GM12865 (cell line): ENCODE measurements around the gene ZNF280A.
"Not testable (repeated sequence)": the region's sequence is repeated elsewhere in the genome, so short reads cannot be mapped to it uniquely, and the experiment has no call there.

Experiments
- DNase-seq: peaks from one replicate; pipeline ENCODE4 v3.0.0; 2010; ENCODE audit warnings: low read depth
- H3K4me3 ChIP-seq: 2 replicates; pipeline ENCODE4 v1.5.1; 2011; ENCODE audit warnings: mild to moderate bottlenecking, low read depth, low read length, control low read depth
- TF ChIP-seq, protein P1 (sequence below): IDR thresholded peaks from 2 replicates; pipeline ENCODE4 v1.5.1; 2011; ENCODE audit warnings: low read length, control low read depth, low read depth, inconsistent platforms; ENCODE audit not compliant: insufficient read depth; ENCODE audit errors: missing control alignments

Gene ZNF280A

DNA sequence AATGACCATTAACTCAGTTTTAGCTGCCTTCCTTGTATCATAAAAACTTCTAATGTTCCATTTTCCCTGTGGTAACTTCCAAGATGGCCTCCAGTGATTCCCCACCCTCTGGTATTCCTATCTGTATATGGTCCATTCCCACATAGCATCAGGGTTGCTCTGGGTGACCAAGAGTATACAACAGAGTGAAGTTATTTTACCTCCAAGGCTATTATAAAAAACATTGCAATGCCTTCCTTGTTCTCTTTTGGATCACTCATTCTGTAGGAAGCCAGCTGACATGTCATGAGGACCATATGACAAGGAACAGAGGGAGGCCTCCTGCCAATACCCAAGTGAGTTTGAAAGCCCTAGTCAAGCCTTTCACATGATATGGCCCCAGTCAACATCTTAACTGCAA is 41.6 kb downstream of the ZNF280A start:
- H3K4me3 ChIP-seq: no peak overlapping the region
- TF ChIP-seq, protein P1, sequence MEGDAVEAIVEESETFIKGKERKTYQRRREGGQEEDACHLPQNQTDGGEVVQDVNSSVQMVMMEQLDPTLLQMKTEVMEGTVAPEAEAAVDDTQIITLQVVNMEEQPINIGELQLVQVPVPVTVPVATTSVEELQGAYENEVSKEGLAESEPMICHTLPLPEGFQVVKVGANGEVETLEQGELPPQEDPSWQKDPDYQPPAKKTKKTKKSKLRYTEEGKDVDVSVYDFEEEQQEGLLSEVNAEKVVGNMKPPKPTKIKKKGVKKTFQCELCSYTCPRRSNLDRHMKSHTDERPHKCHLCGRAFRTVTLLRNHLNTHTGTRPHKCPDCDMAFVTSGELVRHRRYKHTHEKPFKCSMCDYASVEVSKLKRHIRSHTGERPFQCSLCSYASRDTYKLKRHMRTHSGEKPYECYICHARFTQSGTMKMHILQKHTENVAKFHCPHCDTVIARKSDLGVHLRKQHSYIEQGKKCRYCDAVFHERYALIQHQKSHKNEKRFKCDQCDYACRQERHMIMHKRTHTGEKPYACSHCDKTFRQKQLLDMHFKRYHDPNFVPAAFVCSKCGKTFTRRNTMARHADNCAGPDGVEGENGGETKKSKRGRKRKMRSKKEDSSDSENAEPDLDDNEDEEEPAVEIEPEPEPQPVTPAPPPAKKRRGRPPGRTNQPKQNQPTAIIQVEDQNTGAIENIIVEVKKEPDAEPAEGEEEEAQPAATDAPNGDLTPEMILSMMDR: no peak
- no peak for DNase-seq

GRCh38 chr22:22474733-22475132 is 45.3 kb downstream of the ZNF280A start:
- DNase-seq: no peak
- TF ChIP-seq, protein P1: no peak
- H3K4me3 ChIP-seq: no peak overlapping the region

GRCh38 chr22:22471104-22471503 is 49.0 kb downstream of the ZNF280A start:
- not testable (repeated sequence) for DNase-seq, H3K4me3 ChIP-seq

- TF ChIP-seq, protein P1: no peak
- no peak overlapping the region for H3K4me3 ChIP-seq
- no peak for DNase-seq
These were observed 50.5 kb downstream of the ZNF280A start for GRCh38 chr22:22469527-22469926.

DNA sequence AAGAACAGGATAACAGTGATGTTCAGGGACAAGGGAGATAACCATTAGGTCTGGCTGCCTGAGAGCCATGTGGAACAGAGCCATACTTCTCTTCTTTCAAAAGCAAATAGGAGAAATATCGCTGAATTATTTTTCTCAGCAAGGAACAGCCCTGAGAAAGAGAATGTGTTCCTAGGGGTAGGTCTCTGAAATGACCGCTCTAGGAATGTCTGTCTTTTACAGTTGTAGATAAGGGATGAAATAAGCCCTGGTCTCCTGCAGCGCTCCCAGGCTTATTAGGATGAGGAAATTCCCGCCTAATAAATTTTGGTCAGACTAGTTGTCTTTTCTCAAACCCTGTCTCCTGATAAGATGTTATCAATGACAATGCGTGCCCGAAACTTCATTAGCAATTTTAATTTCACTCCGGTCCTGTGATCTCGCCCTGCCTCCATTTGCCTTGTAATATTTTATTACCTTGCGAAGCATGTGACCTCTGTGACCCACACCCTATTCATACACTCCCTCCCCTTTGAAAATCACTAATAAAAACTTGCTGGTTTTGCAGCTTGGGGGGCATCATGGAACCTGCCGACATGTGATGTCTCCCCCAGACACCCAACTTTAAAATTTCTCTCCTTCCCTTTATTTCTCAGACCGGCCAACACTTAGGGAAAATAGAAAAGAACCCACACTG is 51.1 kb downstream of the ZNF280A start:
- H3K4me3 ChIP-seq, DNase-seq: not testable (repeated sequence)

- TF ChIP-seq, protein P1: no peak
- DNase-seq: no peak
- H3K4me3 ChIP-seq: no peak overlapping the region
These were observed 53.0 kb downstream of the ZNF280A start for GRCh38 chr22:22467112-22467511.

DNA sequence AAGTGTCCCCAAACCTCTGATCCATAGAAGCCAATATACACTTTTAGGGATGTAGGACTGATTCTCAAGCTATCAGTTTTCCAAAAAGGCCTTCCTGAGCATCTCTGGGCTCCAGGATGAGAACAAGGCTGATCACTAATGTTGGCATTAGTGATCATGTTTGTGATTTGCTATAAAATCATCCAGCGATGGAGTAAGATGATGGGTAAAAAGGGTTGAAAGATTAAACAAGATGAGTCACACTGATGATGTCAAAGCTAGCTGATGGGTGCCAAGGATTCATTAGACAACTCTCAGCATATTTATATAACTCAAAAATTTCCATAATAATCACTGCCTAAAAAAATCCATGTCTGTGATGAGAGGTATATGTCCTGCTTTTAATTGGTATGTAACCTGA is 54.3 kb downstream of the ZNF280A start:
- TF ChIP-seq, protein P1: no peak
- no peak overlapping the region for H3K4me3 ChIP-seq
- DNase-seq: no peak

- H3K4me3 ChIP-seq: no peak overlapping the region
- TF ChIP-seq, protein P1: no peak
- DNase-seq: no peak
These were observed 54.9 kb downstream of the ZNF280A start for GRCh38 chr22:22465094-22465602.
